Hepatocyte (in vitro differentiated cells): ENCODE data around the gene BCKDHB.

Experiments
- EZH2 ChIP-seq: fragments of 200-600 bp; sonication (generic); IDR thresholded peaks from 2 replicates; pipeline ENCODE4 v1.6.1; 2016; ENCODE audit warnings: antibody characterized with exemption, mild to moderate bottlenecking, borderline replicate concordance
- EZH2phosphoT487 ChIP-seq: fragments of 200-600 bp; sonication (generic); IDR thresholded peaks from one replicate; pipeline ENCODE4 v1.6.1; 2018; ENCODE audit warnings: antibody characterized with exemption, mild to moderate bottlenecking, low read depth, moderate library complexity; ENCODE audit not compliant: unreplicated experiment, severe bottlenecking
- TF ChIP-seq, protein P1 (sequence below): fragments of 200-600 bp; sonication (generic); IDR thresholded peaks from 2 replicates; pipeline ENCODE4 v1.5.1; 2016; ENCODE audit warnings: antibody characterized with exemption, mild to moderate bottlenecking; ENCODE audit not compliant: poor library complexity

DNA sequence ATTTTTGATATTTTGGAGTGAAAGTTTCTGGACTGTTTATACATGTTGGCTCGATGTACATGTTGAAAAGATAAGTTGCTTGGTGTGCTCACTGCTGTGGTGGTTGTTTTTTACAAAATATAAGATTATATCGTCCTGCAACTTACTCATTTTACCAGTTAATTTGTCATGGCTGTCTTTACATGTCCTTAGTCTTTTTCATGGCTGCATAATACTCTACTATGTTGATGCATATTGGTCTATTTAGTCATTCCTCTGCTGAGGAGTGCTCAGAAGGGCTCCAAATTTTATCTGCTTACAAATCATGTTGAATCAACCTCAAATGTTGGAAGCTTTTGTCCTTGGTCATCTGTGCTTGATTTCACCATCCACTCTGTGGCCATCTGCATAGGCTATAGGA lies 164.6 kb downstream of the BCKDHB start:
- TF ChIP-seq EZH2 (no peak), EZH2phosphoT487 (no peak)
- TF ChIP-seq, protein P1, sequence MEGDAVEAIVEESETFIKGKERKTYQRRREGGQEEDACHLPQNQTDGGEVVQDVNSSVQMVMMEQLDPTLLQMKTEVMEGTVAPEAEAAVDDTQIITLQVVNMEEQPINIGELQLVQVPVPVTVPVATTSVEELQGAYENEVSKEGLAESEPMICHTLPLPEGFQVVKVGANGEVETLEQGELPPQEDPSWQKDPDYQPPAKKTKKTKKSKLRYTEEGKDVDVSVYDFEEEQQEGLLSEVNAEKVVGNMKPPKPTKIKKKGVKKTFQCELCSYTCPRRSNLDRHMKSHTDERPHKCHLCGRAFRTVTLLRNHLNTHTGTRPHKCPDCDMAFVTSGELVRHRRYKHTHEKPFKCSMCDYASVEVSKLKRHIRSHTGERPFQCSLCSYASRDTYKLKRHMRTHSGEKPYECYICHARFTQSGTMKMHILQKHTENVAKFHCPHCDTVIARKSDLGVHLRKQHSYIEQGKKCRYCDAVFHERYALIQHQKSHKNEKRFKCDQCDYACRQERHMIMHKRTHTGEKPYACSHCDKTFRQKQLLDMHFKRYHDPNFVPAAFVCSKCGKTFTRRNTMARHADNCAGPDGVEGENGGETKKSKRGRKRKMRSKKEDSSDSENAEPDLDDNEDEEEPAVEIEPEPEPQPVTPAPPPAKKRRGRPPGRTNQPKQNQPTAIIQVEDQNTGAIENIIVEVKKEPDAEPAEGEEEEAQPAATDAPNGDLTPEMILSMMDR, result no peak
